Lung (tissue), 12 donors: ENCODE data around the gene SLC19A1. TPM values are rescaled to one million over a fixed set of nuclear protein-coding genes. Genes with fewer than 3 reads are reported as not detected.
A peak's percentile ranks its signal among the peaks of the same experiment; 100 is the strongest.
"Not testable (repeated sequence)": the region's sequence is repeated elsewhere in the genome, so short reads cannot be mapped to it uniquely, and the experiment has no call there.

Experiments used
- ATAC-seq: fragments of 200-7000 bp; cut with Tn5 transposase; one replicate; pipeline ENCODE4 v1.9.1; 2020; ENCODE audit warnings: moderate number of reproducible peaks; ENCODE audit not compliant: insufficient read depth, low FRiP score
- DNase-seq, 3 donors: peaks; one replicate each; pipeline ENCODE4 v3.0.0-alpha.2; 2013 to 2017
- H3K27ac ChIP-seq, 2 donors: one replicate each; pipeline ENCODE4 v1.5.1; 2013; ENCODE audit warnings: mild to moderate bottlenecking in 2 of 2, moderate library complexity in 2 of 2, control low read depth in 1 of 2, inconsistent platforms in 1 of 2, low read depth in 1 of 2, low read length in 1 of 2
- H3K27me3 ChIP-seq, 3 donors: one replicate each; pipeline ENCODE4 v1.5.1; 2013; ENCODE audit warnings: low read length in 2 of 3; ENCODE audit not compliant: control insufficient read depth in 3 of 3, insufficient read depth in 3 of 3
- H3K36me3 ChIP-seq, 4 donors: one replicate each; pipeline ENCODE4 v1.5.1; 2013; ENCODE audit warnings: low read length in 4 of 4, mild to moderate bottlenecking in 1 of 4, moderate library complexity in 1 of 4; ENCODE audit not compliant: control insufficient read depth in 4 of 4, insufficient read depth in 4 of 4
- H3K4me1 ChIP-seq, 5 donors: one replicate each; pipeline ENCODE4 v1.5.1; 2013; ENCODE audit warnings: low read length in 5 of 5, mild to moderate bottlenecking in 2 of 5, moderate library complexity in 1 of 5; ENCODE audit not compliant: control insufficient read depth in 5 of 5, insufficient read depth in 5 of 5
- H3K4me3 ChIP-seq: one replicate; pipeline ENCODE4 v1.5.1; 2013; ENCODE audit warnings: mild to moderate bottlenecking, control low read depth, moderate library complexity
- H3K9ac ChIP-seq, 2 donors: one replicate each; pipeline ENCODE4 v1.5.1; 2013; ENCODE audit warnings: low read length in 2 of 2, control low read depth in 1 of 2; ENCODE audit not compliant: insufficient read depth in 1 of 2
- H3K9me3 ChIP-seq, 4 donors: one replicate each; pipeline ENCODE4 v1.5.1; 2013; ENCODE audit warnings: low read length in 3 of 4, mild to moderate bottlenecking in 1 of 4, moderate library complexity in 1 of 4; ENCODE audit not compliant: control insufficient read depth in 4 of 4, insufficient read depth in 3 of 4
- WGBS, 2 donors: extraction: QIAGEN DNeasy Blood & Tissue Kit; methylation state at CpG; one replicate each; pipeline ENCODE4 v1.1.7; 2013; 5-methylcytosine and 5-hydroxymethylcytosine counted together
- polyA plus RNA-seq, 2 donors: library from polyadenylated mRNA; stranded (reverse); fragments of 200-250 nt; gene quantifications; one replicate each; pipeline ENCODE4 v1.2.1, GENCODE V29; 2013
- total RNA-seq, 2 donors: library from RNA; depleted of rRNA in 1 of 2; stranded (reverse); fragments of >200 nt in 1 of 2; gene quantifications; one replicate each; pipeline ENCODE4 v1.2.1, GENCODE V29; 2014 to 2021
- TF ChIP-seq, protein P1 (sequence below): IDR thresholded peaks from 2 replicates; pipeline ENCODE4 v1.5.1; 2012; ENCODE audit warnings: mild to moderate bottlenecking; ENCODE audit errors: control extremely low read depth, extremely low read depth
- donor health status: control.
- donor health status: control.
- donor health status: Bipolar disorder and iron deficiency.
- donor health status: healthy.
- donor health status: DM: yes; HTN: yes; CAD: no.

The SLC19A1 gene
- total and polyA plus RNA-seq, 4 donors, result 23.8 to 42.0 (median 26.2) TPM

DNA sequence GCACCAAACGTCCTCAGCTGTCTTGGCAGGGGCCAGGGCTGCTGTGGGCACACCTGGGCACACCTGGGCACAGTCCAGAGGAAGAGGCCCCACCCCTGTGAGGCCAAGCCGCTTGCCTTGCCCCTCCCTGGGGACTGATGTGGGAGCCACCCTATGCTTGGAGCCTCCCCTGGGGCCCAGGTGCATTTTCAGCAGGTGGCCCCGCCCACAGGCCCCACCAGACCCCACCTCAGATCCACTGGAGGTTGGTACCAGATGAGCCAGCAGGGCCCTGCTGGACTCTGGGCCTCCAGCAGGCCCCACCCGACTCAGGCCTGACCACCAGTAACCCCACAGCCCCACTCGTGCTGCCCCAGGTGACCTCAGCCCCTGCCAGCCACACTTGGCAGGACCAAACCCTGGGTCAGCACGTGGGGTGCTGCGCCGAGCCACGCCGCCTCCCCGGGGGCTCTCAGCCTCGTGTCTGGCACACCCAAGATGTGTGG, 8.8 kb downstream of the SLC19A1 start:
- TF ChIP-seq, protein P1, sequence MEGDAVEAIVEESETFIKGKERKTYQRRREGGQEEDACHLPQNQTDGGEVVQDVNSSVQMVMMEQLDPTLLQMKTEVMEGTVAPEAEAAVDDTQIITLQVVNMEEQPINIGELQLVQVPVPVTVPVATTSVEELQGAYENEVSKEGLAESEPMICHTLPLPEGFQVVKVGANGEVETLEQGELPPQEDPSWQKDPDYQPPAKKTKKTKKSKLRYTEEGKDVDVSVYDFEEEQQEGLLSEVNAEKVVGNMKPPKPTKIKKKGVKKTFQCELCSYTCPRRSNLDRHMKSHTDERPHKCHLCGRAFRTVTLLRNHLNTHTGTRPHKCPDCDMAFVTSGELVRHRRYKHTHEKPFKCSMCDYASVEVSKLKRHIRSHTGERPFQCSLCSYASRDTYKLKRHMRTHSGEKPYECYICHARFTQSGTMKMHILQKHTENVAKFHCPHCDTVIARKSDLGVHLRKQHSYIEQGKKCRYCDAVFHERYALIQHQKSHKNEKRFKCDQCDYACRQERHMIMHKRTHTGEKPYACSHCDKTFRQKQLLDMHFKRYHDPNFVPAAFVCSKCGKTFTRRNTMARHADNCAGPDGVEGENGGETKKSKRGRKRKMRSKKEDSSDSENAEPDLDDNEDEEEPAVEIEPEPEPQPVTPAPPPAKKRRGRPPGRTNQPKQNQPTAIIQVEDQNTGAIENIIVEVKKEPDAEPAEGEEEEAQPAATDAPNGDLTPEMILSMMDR, result no peak
- no peak overlapping the region for H3K9ac ChIP-seq
- 80 to 89% methylated on average over 12 of the region's 12 CpGs for WGBS, 2 donors
- H3K36me3 ChIP-seq, result peaks cover 0 to 10% (median 8%) of the 10 kb centered on the region in 4 donors
- no peak overlapping the region for H3K4me3 ChIP-seq
- H3K27ac ChIP-seq, result peak overlapping the region in 1 of 2 donors; percentile 2
- no peaks in the 10 kb centered on the region for H3K27me3 ChIP-seq
- DNase-seq, result no peak
- H3K4me1 ChIP-seq, result peaks cover 0 to 26% (median 14%) of the 10 kb centered on the region in 5 donors
- no peaks in the 10 kb centered on the region for H3K9me3 ChIP-seq
- ATAC-seq, result no peak

DNA sequence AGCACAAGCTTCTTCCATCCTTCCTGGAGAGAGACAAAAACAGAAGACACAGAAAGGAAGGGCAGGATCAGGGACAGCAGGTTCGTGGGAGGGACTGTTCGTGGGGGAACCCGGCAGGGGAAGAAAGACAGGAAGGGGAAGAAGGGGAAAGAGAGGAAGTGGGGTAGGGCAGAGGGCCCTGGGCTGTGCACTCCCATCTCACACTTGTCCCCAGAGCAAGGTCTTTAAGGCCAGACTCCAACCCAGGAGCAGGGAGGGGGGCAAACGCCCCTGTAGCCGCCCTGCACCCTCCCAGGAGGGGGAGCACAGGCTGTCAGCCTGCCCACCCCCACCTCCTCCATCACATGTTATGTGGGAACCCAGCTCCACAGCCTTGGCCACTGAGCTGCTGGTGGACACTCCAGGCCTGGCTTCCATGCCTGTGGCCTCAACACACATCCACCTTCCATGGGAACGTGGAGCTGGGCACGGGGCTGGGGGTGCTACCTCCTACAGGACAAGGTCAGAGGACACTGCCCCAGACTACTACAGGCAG, 9.3 kb downstream of the SLC19A1 start:
- Histone ChIP-seq H3K27me3 (no peaks in the 10 kb centered on the region), H3K4me3 (no peak overlapping the region), H3K27ac (peak overlapping the region in 1 of 2 donors; percentile 2), H3K9ac (no peak overlapping the region), H3K9me3 (no peaks in the 10 kb centered on the region), H3K36me3 (peaks cover 0 to 10% (median 8%) of the 10 kb centered on the region in 4 donors), H3K4me1 (peaks cover 0 to 26% (median 11%) of the 10 kb centered on the region in 5 donors)
- no peak for DNase-seq
- TF ChIP-seq, protein P1, result no peak
- 36 to 44% methylated on average over 7 of the region's 7 CpGs for WGBS, 2 donors
- ATAC-seq, result no peak

DNA sequence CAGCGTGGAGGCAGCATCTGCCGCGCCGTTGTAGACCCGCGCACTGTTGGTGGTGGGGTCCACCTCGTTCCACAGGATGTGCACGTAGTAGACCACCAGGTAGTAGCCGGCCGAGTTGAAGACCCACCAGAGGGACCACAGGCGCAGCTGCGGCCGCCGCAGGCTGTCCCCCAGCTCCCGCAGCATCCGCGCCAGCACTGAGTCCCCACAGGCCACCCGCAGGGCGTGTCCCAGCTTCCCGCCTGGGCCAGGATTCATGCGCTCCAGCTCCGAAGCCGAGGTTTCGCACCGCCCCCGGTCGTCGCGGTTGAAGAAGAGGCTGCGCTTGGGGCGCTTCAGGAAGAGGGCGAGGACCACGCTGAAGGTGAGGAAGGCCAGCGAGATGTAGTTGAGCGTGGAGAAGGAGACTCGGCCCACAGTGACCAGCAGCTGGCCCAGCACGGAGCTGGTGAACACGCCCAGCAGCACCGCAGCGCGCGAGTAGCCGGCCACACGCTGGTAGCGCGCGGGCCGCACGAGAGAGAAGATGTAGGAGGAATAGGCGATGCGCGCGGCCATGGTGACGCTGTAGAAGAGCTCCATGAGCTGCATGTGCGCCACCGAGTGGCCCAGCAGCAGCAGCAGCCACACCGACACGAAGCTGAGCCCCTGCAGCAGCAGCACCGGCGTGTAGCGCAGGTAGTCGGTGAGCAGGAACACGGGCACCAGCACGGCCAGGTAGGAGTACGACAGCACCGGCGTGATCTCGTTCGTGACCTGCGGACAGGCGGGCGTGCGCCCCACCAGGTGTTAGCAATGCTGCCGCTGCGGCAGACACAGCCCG, 10.6 kb downstream of the SLC19A1 start:
- Histone ChIP-seq H3K4me3 (no peak overlapping the region), H3K9ac (no peak overlapping the region), H3K36me3 (peaks cover 0 to 10% (median 7%) of the 10 kb centered on the region in 4 donors), H3K4me1 (peaks cover 0 to 26% (median 11%) of the 10 kb centered on the region in 5 donors), H3K9me3 (no peaks in the 10 kb centered on the region), H3K27me3 (no peaks in the 10 kb centered on the region), H3K27ac (no peak overlapping the region)
- 98 to 99% methylated on average over 70 to 76 of the region's 76 CpGs for WGBS, 2 donors
- TF ChIP-seq, protein P1, result no peak
- DNase-seq, result no peak
- ATAC-seq, result no peak

DNA sequence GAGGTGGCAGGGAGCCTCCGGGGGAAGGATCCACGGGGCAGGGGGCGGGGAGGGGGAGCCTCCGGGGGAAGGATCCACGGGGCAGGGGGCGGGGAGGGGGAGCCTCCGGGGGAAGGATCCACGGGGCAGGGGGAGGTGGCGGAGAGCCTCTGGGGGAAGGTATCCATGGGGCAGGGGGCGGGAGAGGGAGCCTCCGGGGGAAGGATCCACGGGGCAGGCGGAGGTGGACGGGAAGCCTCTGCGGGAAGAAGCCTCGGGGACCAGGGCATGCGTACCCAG, 11.2 kb downstream of the SLC19A1 start:
- not testable (repeated sequence) for H3K9ac ChIP-seq, H3K9me3 ChIP-seq, DNase-seq, H3K4me3 ChIP-seq, ATAC-seq, H3K27me3 ChIP-seq, H3K27ac ChIP-seq
- H3K36me3 ChIP-seq, result peaks cover 0 to 10% (median 7%) of the 10 kb centered on the region in 4 donors
- peaks cover 0 to 26% (median 11%) of the 10 kb centered on the region in 5 donors for H3K4me1 ChIP-seq
- WGBS, 2 donors, result 98% methylated on average over 14 to 17 of the region's 17 CpGs
